ENCODE data around the gene TTC21B.

Gene TTC21B

GRCh38 chr2:165827016-165827920 lies 126.3 kb downstream of the TTC21B start:
- no peak for DNase-seq

DNA sequence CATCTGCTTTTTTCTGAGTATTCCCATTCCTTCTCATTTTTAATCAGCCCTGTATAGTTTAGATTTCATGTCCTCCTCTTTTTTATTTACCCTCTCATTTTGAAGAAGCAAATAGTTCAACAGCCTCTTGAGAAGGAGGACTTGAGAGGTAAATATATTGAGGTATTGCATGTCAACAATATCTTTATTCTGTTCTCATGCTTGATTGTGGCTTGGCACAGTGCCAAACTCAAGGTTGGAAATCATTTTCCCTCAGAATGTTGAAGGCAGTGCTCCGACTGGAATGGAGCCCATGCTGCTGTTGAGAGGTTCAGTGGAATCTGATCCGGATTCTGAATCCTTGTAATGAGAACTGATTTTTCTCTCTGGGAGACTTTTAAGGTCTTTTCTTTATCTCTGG lies 128.5 kb downstream of the TTC21B start:
- DNase-seq: no peak
